ENCODE measurements around the gene TNIP3. TPM values are rescaled to one million over a fixed set of nuclear protein-coding genes. Genes with fewer than 3 reads are reported as not detected.

Gene TNIP3
- total RNA-seq, 1 experiment from 2014 or later: not detected

- no TSS peak for BruUV-seq (replicated peaks)
- DNase-seq (ENCODE audit: low read depth, low spot score) (no peak), ATAC-seq (no peak)
- ChIA-PET CTCF (no interaction called here), POLR2A (no interaction called here)
- H3K27ac ChIP-seq (ENCODE audit: low read length): no peak overlapping the region
- no peaks in the 10 kb centered on the region for H3K4me1 ChIP-seq (ENCODE audit: control insufficient read depth, insufficient read depth, low read length)
- in situ Hi-C loops (cut with HindIII; ENCODE audit: low pct_unique_long_range_greater_than_20kb, low sequenced_read_pairs): no loop called here
- H3K36me3 ChIP-seq (ENCODE audit: control insufficient read depth, insufficient read depth, low read length): no peaks in the 10 kb centered on the region
- H3K4me3 ChIP-seq (ENCODE audit: low read depth in 2 of 2, low read length in 2 of 2): no peak overlapping the region
- TF ChIP-seq CTCF (IDR thresholded peaks at IDR 0.05) (no peak), POLR2AphosphoS5 (IDR thresholded peaks at IDR 0.05; ENCODE audit: low read depth, low read length) (no peak), SIN3A (IDR thresholded peaks at IDR 0.05; ENCODE audit: borderline replicate concordance, insufficient read depth, low read depth, low read length) (no peak), REST (IDR thresholded peaks at IDR 0.05; ENCODE audit: insufficient read depth in 1 of 2, low read depth in 2 of 2, low read length in 1 of 2) (no peak), TCF7L2 (IDR thresholded peaks at IDR 0.05; ENCODE audit: low read depth, low read length) (no peak)
- H3K27me3 ChIP-seq (ENCODE audit: control insufficient read depth, insufficient read depth, low read length): no peaks in the 10 kb centered on the region
- intact Hi-C loops (cut with micrococcal nuclease; ENCODE audit: unreplicated experiment): no loop called here
- H3K9me3 ChIP-seq (ENCODE audit: control insufficient read depth, insufficient read depth, low read depth, low read length): no peaks in the 10 kb centered on the region
These were observed 69.7 kb downstream of the TNIP3 start for GRCh38 chr4:121094297-121094966.

GRCh38 chr4:121093261-121093660, 70.9 kb downstream of the TNIP3 start:
- no peaks in the 10 kb centered on the region; the same call in 1 of the 2 replicates for H3K36me3 ChIP-seq (ENCODE audit: control insufficient read depth, insufficient read depth, low read length)
- no peak for TF ChIP-seq SIN3A (IDR thresholded peaks at IDR 0.05; ENCODE audit: borderline replicate concordance, insufficient read depth, low read depth, low read length)
- TF ChIP-seq CTCF (IDR thresholded peaks at IDR 0.05): no peak
- no peak for TF ChIP-seq TCF7L2 (IDR thresholded peaks at IDR 0.05; ENCODE audit: low read depth, low read length)
- no peak for TF ChIP-seq REST (IDR thresholded peaks at IDR 0.05; ENCODE audit: insufficient read depth in 1 of 2, low read depth in 2 of 2, low read length in 1 of 2)
- no peak for TF ChIP-seq POLR2AphosphoS5 (IDR thresholded peaks at IDR 0.05; ENCODE audit: low read depth, low read length)
- no peaks in the 10 kb centered on the region for H3K9me3 ChIP-seq (ENCODE audit: control insufficient read depth, insufficient read depth, low read depth, low read length)
- no peak overlapping the region for H3K4me3 ChIP-seq (ENCODE audit: low read depth in 2 of 2, low read length in 2 of 2)
- ATAC-seq: no peak
- CTCF ChIA-PET: no interaction called here
- POLR2A ChIA-PET: no interaction called here
- H3K4me1 ChIP-seq (ENCODE audit: control insufficient read depth, insufficient read depth, low read length): no peaks in the 10 kb centered on the region
- in situ Hi-C loops (cut with HindIII; ENCODE audit: low pct_unique_long_range_greater_than_20kb, low sequenced_read_pairs) (no loop called here), intact Hi-C loops (cut with micrococcal nuclease; ENCODE audit: unreplicated experiment) (no loop called here)
- BruUV-seq (replicated peaks): no TSS peak
- DNase-seq (ENCODE audit: low read depth, low spot score): no peak
- H3K27me3 ChIP-seq (ENCODE audit: control insufficient read depth, insufficient read depth, low read length): no peaks in the 10 kb centered on the region
- no peak overlapping the region for H3K27ac ChIP-seq (ENCODE audit: low read length)
